Glutamatergic neuron (in vitro differentiated cells): ENCODE measurements around the gene GATD1. TPM values are rescaled to one million over a fixed set of nuclear protein-coding genes. Genes with fewer than 3 reads are reported as not detected.

Experiments used
- DNase-seq: peaks from one replicate; pipeline ENCODE4 v3.0.0; 2022
- H3K27ac Mint-ChIP-seq: one replicate; pipeline ENCODE4 v1.8.0; 2020; ENCODE audit warnings: mild to moderate bottlenecking, mixed read lengths, inconsistent platforms; ENCODE audit not compliant: unreplicated experiment
- H3K27me3 Mint-ChIP-seq: one replicate; pipeline ENCODE4 v1.8.0; 2020; ENCODE audit warnings: mild to moderate bottlenecking, moderate library complexity, mixed read lengths, inconsistent platforms; ENCODE audit not compliant: unreplicated experiment
- H3K36me3 Mint-ChIP-seq: one replicate; pipeline ENCODE4 v1.8.0; 2020; ENCODE audit warnings: mild to moderate bottlenecking, mixed read lengths, inconsistent platforms; ENCODE audit not compliant: unreplicated experiment
- H3K4me1 Mint-ChIP-seq: one replicate; pipeline ENCODE4 v1.8.0; 2020; ENCODE audit warnings: mild to moderate bottlenecking, low read depth, mixed read lengths, inconsistent platforms; ENCODE audit not compliant: unreplicated experiment
- H3K4me3 Mint-ChIP-seq: one replicate; pipeline ENCODE4 v1.8.0; 2020; ENCODE audit warnings: mild to moderate bottlenecking, mixed read lengths, inconsistent platforms; ENCODE audit not compliant: unreplicated experiment
- H3K9me3 Mint-ChIP-seq: one replicate; pipeline ENCODE4 v1.8.0; 2020; ENCODE audit warnings: mild to moderate bottlenecking, moderate library complexity, mixed read lengths, inconsistent platforms; ENCODE audit not compliant: unreplicated experiment
- total RNA-seq: library from RNA; stranded (reverse); fragmentation: NEBNext Ultra II Directional; extraction: Animal tissue kit (Norgen Biotek cat#: 25700); gene quantifications from one replicate; pipeline ENCODE4 v1.2.1, GENCODE V29; 2021; ENCODE audit not compliant: unreplicated experiment
- TF ChIP-seq, protein P1 (sequence below): fragments of 200-600 bp; sonication (generic); IDR thresholded peaks from one replicate; pipeline ENCODE4 v1.5.0; 2021; ENCODE audit not compliant: partially characterized antibody, unreplicated experiment

Gene GATD1
- total RNA-seq, 1 donor from 2014 or later, result 67.5 TPM

DNA sequence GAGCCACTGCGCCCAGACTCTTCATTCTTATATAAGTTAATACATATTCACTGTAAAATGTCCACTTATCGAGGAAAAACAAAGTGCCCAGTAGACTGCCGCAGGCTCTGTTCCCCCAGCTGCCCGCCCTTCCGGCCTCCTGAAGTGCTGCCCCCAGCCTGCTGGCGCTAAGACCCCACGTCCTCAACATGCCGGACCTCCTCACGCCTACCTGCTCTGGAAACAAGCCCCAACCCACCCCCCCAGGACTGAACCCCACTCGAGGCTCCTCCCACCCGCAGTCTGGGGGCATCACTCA is 1.1 kb downstream of the GATD1 start:
- peaks cover 8% of the 10 kb centered on the region for H3K9me3 Mint-ChIP-seq
- peak overlapping the region; percentile 90 for H3K4me3 Mint-ChIP-seq
- H3K27me3 Mint-ChIP-seq, result peaks cover 4% of the 10 kb centered on the region
- TF ChIP-seq, protein P1, sequence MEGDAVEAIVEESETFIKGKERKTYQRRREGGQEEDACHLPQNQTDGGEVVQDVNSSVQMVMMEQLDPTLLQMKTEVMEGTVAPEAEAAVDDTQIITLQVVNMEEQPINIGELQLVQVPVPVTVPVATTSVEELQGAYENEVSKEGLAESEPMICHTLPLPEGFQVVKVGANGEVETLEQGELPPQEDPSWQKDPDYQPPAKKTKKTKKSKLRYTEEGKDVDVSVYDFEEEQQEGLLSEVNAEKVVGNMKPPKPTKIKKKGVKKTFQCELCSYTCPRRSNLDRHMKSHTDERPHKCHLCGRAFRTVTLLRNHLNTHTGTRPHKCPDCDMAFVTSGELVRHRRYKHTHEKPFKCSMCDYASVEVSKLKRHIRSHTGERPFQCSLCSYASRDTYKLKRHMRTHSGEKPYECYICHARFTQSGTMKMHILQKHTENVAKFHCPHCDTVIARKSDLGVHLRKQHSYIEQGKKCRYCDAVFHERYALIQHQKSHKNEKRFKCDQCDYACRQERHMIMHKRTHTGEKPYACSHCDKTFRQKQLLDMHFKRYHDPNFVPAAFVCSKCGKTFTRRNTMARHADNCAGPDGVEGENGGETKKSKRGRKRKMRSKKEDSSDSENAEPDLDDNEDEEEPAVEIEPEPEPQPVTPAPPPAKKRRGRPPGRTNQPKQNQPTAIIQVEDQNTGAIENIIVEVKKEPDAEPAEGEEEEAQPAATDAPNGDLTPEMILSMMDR, result no peak
- H3K27ac Mint-ChIP-seq, result peak overlapping the region; percentile 92
- DNase-seq, result no peak
- H3K4me1 Mint-ChIP-seq, result peaks cover 11% of the 10 kb centered on the region
- H3K36me3 Mint-ChIP-seq, result no peaks in the 10 kb centered on the region

DNA sequence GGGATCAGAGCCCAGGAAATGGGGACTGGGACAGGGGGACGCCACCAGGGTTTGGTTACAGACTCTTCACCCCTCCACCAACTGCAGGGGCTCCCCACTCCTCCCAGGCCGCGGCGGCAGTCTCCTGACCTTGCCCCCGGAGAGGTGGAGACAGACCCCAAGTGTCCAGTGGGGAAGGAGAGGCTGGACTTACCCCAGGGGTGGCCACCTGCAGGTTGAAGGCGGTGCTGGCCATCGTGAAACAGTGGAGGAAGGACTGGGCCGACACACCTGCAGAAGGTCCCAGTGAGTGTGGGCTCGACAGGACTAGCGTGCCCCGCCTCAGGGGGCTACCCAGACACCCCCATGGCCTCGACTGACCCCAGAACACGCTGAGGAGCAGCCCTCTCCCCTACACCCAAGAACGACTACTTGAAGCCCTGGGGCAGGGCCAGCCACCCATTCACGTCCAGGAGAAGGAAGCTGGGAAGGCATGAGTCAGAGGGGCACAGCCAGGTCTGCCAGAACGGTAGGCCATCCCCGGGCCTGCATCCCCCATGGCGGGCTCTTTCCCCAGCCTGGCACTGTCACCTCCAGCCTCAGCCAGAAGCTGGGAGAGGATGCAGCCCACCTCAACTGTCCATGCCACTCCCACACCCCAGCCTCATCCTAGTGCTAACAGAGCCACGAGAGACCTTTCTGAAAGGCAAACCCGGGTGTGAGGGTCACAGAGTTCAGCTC is 2.3 kb downstream of the GATD1 start:
- Mint-ChIP-seq H3K4me1 (peaks cover 11% of the 10 kb centered on the region), H3K9me3 (peaks cover 8% of the 10 kb centered on the region), H3K27ac (no peak overlapping the region), H3K4me3 (peak overlapping the region; percentile 90), H3K27me3 (peaks cover 4% of the 10 kb centered on the region), H3K36me3 (no peaks in the 10 kb centered on the region)
- TF ChIP-seq, protein P1, result no peak
- peak; percentile 9 for DNase-seq

DNA sequence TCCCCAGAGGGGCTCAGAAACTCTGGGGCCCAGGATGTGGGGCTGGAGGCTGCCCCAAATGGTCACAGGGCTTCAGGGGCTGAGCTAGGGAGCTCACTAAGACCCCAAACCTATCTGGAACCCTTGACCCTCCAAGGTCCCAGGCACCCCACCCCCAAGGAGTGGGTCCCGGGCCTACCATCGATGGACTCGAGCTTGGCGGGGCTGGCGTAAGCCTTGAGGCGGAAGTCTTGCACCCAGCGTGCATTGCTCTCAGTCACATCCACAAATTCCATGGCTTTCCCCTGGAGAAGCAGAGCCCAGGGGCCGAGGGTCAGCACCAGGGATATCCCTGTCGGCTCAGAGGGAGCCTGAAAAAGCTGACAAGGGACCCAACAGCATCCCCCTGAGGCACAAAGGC is 3.5 kb downstream of the GATD1 start:
- no peak overlapping the region for H3K27ac Mint-ChIP-seq
- peaks cover 4% of the 10 kb centered on the region for H3K27me3 Mint-ChIP-seq
- H3K4me3 Mint-ChIP-seq, result no peak overlapping the region
- TF ChIP-seq, protein P1, result no peak
- H3K4me1 Mint-ChIP-seq, result peaks cover 11% of the 10 kb centered on the region
- DNase-seq, result peak; percentile 8
- H3K36me3 Mint-ChIP-seq, result no peaks in the 10 kb centered on the region
- peaks cover 8% of the 10 kb centered on the region for H3K9me3 Mint-ChIP-seq

DNA sequence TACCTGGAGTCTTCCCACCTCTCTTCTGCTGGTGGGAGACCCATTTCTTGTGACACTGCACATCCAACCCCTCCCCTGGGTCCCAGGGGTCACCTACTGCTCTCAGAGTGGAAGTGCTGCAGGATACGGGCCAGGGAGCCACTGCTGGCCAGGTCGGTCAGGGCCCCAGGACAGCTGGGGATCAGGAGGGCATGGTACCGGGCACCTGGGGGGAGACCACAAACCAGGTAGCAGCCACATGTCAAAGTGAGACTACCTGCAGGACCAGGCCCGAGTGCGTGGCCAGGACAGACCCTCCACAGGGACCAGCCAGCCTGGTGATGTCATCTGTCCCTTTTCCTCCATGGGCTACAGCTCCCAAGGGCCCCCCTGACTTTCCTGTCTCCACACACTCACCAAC is 3.9 kb downstream of the GATD1 start:
- Mint-ChIP-seq H3K9me3 (peaks cover 7% of the 10 kb centered on the region), H3K27ac (no peak overlapping the region), H3K4me1 (peaks cover 11% of the 10 kb centered on the region), H3K4me3 (no peak overlapping the region), H3K27me3 (peaks cover 4% of the 10 kb centered on the region), H3K36me3 (no peaks in the 10 kb centered on the region)
- DNase-seq, result no peak
- TF ChIP-seq, protein P1, result no peak
